NCI-H446 treated with DMSO at 0.1 percent for 48 hours (cell line): ENCODE data around the gene ADM2.

Source experiments
- DNase-seq: peaks from one replicate; lab custom pipeline; 2025; lab: John Stamatoyannopoulos, UW

ADM2 gene

DNA sequence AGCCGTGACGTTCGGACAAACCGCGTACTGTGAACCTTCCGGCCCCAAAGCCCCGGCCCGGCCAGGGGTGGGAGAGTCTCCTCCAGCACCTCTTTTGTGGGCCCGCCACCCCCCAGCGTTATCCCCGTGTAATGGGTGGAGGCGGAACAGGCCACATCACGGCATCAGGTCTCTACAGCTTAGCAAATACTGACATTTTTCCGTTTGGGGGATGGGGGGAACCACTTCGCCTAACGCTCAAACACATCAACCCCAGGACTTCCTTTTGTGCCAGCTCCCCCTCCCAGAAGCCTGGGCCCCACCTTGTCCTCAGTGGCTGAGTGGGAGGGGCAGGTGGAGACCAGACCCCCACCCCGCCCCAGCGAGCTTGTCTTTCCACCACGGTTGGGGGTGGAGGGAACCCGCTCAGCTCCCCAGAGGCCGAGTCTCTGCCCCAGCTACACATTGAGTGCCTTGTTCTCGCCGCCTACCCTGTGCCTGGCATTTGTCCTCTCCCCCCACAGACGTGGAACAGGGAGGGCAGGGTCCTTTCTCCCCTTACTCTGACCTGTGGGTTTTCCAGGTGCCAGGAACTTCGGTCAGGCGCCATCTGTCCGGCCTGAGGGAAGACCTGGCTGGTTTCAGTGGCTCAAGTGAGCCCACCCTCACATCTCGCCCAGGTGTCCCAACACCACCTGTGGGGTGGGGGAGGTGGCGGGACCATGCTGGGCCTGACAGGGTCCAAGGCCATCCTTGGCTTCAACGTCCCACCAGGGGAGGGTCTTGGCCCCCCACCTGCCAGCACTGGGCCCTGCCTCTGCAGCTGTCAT lies 36.1 kb upstream of the ADM2 start:
- DNase-seq, result no peak

DNA sequence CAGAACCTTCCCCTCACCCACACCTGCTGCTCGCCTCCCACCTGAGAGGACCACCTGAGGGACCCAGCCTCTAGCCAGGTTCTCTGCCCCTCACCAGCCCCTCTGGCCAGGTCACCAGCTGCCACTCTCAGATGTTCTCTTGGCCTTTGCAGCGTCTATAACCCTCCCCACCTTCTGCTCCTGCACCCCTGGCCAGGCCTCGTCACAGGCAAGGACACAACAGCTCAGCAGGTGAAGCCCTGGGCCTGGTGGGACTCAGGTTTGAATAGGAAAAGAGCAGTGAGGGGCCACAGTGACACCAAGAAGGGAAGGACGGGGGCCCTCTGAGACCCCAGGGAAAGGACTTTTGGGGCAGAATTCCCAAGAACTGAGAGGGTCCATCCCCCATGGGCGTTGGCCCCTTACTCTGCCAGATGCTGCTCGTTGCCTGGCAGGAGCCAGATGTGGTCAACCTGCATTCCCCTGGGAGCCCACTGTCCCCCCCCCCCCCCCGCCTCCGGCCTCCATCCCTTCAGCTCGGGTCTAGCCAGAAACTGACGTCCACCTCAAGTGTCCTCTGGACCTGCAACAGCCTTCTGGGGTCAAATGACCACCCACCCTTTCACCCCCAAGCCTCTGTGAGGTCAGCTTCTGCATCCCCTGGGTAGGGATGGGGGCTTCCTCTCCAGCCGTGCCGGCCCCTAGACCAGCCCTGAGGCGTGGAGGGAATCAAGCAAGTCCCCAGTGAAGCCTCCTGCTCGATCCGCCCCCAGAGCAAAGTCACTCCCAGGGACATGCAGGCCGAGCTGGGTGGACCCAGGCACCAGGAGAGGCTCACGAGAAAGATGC lies 35.2 kb upstream of the ADM2 start:
- no peak for DNase-seq

DNA sequence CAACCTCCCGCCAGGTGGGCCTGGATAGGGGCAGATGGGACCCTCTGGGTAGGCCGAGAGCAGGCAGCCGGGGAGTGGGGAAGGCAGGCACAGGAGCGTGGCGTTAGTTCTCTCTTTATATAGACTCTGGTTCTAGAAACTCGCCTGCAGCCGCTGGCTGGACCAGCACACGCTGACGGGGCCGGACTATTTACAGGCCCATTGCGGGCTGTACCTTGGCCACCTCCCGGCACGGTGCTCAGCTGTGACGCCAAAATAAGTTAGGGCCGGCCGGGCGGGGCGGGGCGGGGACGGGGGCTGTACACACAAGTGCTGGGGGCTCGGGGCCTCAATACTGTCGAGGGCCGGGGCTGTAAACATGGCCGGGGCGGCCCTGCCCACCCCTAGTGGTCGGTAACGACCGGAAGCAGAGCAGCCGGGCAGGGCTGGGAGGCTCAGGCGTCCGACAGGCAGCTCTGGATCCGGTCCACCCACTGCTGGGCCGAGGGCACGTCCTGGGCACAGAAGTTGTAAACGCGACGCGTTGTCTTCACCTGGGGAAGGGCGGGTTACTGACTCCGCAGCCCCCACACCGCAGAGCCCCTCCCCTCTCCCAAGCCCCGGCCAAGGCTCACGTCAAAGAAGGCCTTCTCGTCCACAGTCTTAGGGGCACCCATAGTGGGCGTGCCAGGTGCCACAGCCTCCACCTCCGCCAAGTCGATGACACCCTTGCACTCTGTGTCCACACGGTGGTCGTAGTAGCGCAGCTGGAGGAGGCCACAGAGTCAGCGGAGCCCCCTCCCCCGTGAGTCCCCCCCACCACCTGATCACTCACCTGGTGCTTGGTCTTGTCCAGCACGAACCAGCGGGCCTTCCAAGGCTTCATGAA lies 34.4 kb upstream of the ADM2 start:
- DNase-seq, result no peak

DNA sequence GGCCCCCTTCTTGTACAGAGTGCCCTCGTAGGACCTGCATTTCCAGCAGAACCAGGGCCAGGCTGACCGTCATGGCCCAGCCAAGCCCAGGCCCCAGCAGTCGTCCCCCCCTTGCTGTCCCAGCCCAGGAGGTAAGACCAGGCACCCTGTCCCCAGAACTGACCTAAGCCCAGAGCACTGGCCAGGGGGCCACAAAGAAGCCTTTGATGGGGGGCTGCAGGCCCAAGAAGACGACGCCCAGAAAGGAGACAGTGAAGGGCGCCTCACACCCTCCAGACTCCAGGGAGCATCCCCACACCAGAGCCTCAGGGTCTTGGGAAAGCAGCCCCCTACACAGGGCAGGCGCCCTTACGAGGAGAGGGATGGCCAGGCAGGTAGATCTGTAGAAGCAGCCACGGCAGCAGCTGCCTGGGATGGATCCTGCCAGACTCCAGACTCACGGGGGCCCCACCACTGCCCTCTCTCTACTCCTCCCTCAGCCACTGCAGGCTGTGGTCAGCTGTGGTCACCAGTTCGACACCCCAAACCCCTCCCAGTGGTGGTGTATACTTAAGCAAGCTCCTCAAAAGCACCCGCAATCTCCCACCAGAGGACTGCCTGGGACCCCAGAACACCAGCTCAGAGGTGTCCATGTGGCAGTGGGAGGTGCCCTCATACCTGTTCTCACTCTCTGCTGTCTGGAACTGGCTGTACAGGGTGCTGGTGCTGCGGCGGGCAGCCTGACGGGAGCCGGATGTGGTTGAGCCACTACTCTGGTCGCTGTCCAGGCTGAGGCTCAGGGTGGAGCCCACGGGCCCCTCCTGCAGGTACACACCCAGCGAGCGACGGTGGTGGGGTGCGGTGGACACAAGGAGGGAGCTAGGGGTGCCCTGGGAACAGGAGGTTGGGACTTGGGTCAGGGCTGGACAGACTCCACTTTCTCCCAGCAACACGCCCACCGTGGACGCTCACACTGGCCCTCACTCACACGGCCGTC lies 33.5 kb upstream of the ADM2 start:
- no peak for DNase-seq

DNA sequence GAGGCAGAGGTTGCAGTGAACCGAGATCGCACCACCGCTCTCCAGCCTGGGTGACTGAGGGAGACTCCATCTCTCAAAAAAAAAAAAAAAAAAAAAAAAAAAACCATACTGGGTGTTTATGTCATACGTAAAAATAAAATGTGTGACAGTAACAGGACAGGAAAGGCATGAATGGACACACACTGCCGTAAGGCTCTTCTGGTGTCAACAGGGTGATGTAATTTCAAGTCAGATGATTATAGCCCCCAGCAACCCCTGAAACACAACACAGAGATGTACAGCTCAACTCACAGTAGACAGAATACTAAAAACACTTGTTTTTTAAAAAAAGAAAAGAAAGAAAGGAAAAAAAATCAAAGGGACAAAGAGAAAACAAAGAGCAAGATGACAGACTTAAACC lies 28.7 kb upstream of the ADM2 start:
- DNase-seq, result no peak

DNA sequence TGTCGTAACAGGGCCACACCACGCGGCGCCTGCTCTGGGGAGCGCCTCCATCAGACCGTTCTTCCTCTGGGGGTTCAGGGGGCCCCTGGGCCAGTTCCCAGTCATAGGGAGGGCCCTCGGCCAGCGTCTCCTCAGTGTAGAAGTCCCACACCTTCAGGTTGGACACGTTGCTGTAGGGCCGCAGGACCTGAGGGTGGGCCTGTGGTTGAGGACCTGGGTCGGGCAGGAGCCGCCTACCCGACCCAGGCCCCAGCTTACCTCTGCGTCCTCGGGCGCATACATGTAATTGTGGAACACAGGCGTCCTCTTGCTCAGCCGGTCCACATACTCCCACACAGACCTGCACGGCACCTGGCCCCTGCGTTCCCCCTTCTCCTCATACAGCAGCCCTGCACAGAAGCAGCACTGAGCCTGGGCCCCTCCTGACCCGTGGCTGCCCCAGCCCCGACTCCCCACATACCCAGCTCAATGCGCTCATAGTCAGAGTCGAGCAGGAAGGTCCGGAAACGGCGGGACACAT lies 26.7 kb upstream of the ADM2 start:
- DNase-seq, result no peak

DNA sequence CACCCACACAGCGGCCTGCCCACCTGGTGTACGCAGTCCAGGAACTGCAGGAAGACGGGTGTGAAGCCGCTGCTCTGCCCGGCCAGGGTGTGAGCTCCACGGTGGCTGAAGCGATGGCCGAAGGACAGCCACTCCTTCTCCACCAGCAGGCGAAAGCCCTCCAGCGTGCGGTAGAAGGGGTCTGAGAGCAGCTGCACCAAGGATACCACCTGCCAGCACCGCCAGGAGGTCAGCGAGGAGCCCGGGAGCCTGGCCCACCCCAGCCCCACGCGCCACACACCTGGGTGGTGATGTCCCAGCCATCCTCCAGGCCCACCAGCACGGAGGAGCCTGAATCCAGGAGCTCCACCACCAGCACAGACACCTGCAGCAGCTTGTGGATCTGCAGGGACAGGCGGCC lies 26.1 kb upstream of the ADM2 start:
- DNase-seq, result no peak

DNA sequence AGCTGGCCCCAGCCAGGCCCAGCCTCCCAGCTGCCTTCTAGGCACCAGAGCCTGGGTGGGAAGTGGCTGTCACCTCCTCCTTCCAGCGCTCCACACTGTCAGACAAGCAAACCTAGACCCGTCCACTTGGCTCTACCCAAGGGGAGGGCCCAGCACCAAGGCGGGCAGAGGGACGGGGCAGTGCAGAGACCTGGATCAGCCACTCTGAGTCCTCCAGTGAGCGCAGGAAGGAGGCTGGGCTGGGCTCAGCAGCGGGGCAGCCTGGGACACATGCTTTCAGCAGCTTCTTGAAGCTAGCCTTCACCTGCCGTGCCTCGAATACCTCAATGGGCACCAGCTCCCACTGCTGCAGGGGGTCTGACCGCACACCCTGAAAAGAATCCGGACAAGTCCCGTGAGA lies 25.3 kb upstream of the ADM2 start:
- no peak for DNase-seq

DNA sequence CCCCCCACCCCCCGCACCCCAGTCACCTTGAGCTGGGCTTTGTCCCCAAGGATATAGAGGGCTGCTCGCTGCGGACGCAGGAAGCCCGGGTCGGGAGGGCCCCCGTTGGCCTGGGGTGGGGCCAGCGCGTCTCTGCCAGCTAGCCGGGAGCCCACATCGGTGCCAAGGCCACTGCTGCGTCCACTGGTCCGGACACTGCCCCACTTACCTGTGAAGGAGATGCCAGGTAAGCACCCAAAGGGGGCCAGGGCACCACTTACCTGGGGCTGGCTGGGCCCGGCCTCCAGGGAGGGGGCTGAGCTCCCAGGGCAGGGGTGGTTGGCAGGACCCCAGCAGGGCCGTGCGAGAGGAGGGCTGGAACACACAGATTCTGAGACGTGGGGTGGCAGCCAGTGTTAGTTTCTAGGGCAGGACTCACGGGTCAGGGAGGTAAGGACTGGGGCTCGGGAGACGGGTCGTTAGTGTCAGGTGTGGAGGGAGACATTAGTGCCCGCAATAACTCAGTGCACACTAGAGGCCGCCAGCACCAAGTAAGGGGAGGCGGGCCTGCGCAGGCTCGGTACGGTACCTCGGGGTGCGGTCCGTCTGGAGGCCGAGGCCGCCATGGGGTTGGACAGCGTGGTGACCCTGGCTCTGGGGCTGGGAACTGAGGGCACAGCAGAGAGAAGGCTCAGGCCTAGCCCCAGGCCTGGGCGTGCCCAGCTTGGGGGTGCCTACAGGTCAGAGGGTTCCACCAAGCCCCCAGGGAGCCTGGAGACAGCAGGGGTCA lies 24.7 kb upstream of the ADM2 start:
- no peak for DNase-seq

DNA sequence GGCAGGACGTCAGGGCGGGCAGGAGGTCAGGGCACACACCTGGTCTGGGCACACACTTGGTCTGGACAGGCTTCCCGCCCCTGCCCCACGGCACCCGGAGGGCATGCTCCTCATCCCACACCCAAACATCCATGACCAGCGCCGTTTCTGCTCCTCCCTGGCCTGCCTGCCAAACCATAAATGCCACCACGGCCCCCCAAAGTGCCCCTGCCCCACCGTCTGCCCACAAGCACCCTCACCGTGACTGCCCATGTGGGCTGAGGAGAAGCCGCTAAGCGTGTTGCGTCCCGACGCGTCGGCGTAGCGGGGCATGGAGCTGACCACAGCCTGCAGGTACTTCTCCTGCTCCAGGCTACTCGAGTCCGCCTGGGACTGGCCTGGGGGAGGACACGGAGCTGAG lies 22.3 kb upstream of the ADM2 start:
- no peak for DNase-seq

DNA sequence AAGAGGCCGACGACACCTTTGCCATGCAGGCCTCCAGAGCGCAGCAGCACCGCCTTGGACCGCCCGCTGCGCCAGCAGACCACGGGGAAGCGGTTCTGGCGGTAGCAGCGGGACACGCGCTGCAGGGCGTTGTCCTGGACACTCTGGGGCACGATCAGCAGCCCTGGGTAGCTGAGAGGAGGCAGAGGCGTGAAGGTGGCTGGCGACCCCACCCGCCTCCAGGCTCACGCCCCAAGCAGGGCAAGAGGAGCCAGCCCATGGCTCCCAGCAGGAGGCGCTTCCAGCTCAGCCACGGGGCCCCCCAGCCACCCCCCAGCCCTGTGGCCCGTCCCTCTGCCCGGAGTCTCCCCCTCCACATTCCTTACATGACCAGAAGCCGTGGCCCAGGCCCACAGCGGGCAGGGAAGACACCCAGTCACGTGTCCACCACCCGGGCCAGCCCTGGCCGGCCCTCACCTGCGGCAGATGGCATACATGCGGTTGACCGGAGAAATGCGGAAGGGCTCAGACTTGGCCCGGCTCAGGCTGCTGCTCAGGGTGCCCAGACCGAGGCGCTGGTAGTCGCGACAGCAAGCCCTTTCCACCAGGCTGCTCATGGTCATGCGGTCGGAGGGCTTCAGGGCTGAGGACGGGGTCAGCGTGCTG lies 21.7 kb upstream of the ADM2 start:
- DNase-seq, result no peak

DNA sequence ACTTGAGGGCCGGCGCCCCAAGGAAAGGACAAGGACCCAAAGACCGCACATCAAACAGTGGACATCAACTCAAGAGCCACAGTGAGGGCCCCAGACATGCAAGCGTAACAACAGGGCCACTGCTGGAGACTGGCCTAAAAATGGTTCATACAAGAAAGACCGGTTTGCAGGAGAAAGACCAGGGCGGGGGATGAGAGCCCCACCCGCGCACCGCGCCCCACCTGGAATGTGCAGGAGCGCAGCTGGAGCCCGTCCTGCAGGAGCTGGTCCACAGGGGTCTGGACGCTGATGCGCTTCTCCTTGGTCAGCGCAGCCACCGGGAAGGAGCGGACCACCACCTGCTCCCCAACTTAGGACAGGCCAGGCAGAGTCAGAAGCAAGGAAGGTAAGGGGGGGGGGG lies 20.4 kb upstream of the ADM2 start:
- DNase-seq, result no peak

DNA sequence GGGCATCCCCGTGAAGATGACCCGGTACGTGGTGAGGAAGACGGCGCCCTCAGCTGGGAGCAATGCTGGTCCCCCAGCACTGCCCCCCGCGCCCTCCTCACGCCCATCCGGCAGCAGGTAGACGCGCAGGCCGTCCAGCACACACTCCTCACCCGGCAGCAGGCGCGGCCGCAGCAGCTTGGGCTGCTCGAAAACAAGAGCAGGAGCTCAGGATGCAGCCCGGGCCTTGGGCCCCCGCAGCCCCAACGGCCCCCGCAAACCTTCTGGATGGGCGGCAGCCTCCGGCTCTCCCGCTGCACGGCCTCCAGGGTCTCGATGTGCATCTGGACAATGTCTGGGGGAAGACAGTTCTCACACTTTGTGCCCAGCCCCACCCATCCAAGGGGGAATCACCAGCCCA lies 19.8 kb upstream of the ADM2 start:
- DNase-seq, result no peak

DNA sequence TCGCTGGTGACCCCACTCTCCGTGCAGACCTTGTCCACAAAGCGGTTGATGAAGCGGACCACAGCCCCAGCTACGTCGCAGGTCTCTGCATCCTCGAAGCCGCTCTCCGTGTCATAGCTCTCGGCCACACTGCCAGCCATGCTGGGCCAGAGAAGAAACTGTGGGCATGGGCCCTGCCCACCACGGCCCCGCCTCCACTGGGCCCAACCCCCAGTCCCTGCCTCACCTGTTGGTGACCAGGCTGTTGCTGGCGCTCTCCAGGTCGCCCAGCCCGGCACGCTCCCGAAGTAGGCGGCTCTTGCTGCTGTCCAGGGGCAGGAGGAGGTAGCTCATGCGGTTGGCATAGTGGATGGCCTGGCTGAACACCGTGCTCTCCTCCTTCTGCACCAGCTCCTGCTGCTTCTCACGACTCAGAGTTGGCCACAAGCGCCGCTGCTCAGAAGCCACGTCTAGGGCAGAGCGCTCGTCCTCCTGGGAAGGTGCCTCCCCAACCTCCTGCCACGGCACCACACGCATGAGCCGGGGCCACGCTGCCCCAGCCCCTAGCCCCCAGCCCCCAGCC lies 19.3 kb upstream of the ADM2 start:
- DNase-seq, result no peak

DNA sequence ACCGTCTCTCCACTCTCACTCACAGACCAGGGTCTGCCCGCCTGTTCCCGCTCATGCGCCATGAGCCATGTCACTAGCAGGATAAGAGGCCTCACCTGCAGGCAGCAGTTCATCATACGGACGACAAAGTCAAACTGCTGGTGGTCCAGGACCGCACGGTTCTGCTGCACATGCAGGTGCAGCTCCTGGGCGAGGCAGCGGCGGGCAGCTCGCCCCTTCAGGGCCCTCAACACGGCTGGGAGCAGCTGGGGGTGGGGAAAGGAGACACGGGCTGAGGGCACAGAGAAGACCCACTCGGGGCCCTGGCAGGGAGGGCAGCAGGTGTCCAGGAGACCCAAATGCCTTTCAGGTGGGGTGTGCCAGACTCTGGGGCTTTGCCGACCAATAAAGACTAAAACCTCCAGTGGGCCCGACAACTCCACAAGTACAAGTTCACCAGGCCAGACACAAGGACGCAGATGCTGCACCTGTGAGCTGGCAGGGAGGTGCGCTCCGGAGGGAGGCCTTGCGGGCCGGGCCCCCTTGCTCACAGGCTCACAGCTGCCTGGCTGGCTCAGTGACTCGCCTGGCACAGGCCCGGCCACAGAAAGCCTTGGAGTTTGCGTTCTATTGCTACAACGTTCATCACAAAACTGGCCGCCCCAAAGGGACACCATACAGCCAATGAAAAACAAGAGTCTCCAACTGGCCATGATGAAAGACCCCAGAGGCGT lies 18.0 kb upstream of the ADM2 start:
- no peak for DNase-seq

DNA sequence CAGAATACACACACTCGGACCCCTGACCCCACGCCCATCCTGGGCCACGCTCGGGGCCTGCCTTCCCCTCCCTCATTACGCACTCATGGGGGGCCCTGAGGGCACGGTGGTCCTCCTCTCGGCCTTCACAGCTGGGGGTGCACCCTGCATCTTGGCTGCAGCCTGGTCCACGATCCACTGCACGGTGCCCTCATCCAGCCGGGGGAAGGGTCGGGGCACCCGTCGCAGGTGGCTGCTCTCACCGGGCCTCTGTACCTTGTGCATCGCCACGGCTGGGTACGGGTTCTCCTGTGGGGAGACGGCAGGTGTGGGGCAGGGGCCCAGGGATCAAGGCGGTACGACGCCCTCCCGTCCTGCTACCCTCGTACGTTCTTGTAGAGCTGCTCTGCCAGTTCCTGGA lies 16.9 kb upstream of the ADM2 start:
- DNase-seq, result no peak

DNA sequence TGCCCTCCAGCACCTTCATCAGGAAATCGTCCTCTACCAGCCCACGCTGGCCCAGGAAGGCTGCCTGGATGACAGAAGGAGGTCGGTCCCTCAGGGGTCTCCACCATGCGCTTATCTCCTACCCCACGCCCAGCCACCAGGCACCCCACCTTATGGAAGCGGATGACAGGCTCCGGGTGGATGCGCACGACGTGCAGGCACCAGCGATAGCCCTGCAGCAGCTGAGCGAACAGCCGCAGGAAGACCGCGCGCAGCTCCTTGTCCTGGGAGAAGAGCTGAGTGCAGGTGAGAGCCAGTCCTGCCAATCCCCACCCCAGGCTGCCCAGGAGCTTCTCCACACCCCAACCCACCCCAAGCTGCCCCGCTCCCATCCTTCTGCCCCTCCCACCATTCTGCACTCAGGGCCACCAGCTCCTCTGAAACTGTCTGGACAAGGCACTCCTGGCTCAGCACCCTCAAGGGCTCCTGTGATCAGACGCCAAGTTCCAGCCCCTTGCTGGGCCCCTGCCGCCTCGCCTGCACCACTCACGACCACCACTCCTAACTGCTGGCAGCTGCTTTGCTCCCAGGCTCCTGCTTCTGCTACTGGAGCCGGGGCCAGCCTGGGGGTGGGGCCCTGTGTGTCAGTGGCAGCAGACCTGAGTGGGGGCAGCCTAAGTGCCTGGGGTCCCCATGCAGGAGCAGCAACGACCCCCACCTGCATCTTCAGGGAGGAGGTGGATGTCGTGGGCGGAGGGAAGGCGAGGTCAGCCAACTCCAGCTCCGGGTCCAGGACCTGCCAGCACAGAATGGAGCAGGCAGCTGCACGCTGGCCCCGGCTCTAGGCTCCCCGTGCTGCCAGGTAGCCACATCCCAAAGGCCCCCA lies 16.0 kb upstream of the ADM2 start:
- no peak for DNase-seq

DNA sequence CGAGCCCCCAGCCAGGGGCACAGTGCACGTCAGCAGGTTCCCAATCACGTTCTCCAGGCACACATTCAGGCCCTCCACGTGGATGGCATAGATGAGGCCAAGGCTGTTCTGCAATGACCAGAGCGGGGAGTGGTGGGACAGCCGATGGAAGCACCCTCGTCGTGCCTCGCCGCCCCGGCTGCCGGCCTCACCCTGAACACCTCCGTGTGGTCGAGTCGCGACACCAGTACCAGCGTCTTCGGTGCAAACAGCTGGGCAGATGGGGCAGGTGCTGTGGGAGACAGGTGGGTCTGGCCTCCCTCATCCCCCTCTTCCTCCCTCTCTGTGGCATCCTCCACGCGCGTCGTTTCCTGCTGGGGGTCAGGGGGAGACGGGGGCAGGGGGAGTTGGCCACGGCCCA lies 14.0 kb upstream of the ADM2 start:
- DNase-seq, result no peak
